Measurements from ENCODE around the gene VPS29. TPM values are rescaled to one million over a fixed set of nuclear protein-coding genes. Genes with fewer than 3 reads are reported as not detected.
"Not testable (repeated sequence)": the region's sequence is repeated elsewhere in the genome, so short reads cannot be mapped to it uniquely, and the experiment has no call there.

Gene VPS29
- total and polyA plus RNA-seq, 2 of the 8 experiments (the other 6 are each of a cell fraction or from before 2014, with no cell fraction given), result 59.0 to 74.6 TPM

DNA sequence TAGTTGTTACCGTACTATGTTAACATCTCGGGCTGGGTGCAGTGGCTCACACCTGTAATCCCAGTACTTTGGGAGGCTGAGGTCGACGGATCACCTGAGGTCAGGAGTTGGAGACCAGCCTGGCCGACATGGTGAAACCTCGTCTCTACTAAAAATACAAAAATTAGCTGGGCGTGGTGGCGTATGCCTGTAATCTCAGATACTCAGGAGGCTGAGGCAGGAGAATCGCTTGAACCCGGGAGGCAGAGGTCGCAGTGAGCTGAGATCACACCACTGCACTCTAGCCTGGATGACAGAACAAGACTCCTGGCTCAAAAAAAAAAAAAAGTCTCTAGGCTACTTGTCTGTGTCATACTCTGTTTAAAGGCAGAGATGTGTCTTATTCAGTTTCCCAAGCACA is 36.1 kb downstream of the VPS29 start:
- H2BK120ac ChIP-seq (replicated peaks; ENCODE audit: low read depth, low read length); H3K9me3 ChIP-seq (ENCODE audit: insufficient read depth in 2 of 2, low read depth in 1 of 2, low read length in 1 of 2); H2BK5ac ChIP-seq (ENCODE audit: low read depth, low read length); H3K4me1 ChIP-seq (replicated peaks in 1 of 4; ENCODE audit: control insufficient read depth in 3 of 4, insufficient read depth in 4 of 4, low read length in 3 of 4); DNase-seq (ENCODE audit: low read depth in 1 of 2, low spot score in 2 of 2); H3K4me3 ChIP-seq (ENCODE audit: extremely low read depth in 1 of 4, insufficient read depth in 2 of 4, low read depth in 3 of 4, low read length in 4 of 4); H3K56ac ChIP-seq (replicated peaks; ENCODE audit: insufficient read length, low read depth, low read length); H3K23me2 ChIP-seq (ENCODE audit: low read depth, low read length); H3K4me2 ChIP-seq (ENCODE audit: insufficient read depth in 1 of 2, low read depth in 2 of 2, low read length in 2 of 2); H2AFZ ChIP-seq (ENCODE audit: low read length); H3K27me3 ChIP-seq (replicated peaks in 1 of 4; ENCODE audit: control insufficient read depth in 3 of 4, extremely low read depth in 1 of 4, insufficient read depth in 3 of 4, low read length in 3 of 4); H2BK12ac ChIP-seq (ENCODE audit: low read depth, low read length); H4K91ac ChIP-seq (replicated peaks; ENCODE audit: insufficient read length, low read length); H3K79me1 ChIP-seq (ENCODE audit: low read depth, low read length); H2AK5ac ChIP-seq (ENCODE audit: low read depth, low read length); H3K9ac ChIP-seq (replicated peaks in 1 of 4; ENCODE audit: extremely low read depth in 1 of 4, low read depth in 3 of 4, low read length in 3 of 4); H3K14ac ChIP-seq (ENCODE audit: insufficient read length); FAIRE-seq; H2BK20ac ChIP-seq (ENCODE audit: low read length); H3K23ac ChIP-seq (ENCODE audit: insufficient read length); H4K8ac ChIP-seq (ENCODE audit: extremely low read depth, insufficient read depth, low read length); H4K5ac ChIP-seq (ENCODE audit: insufficient read length, low read depth, low read length); H4K20me1 ChIP-seq (replicated peaks in 1 of 2; ENCODE audit: control insufficient read depth in 1 of 2, insufficient read depth in 2 of 2, low read length in 2 of 2); H3K18ac ChIP-seq (ENCODE audit: extremely low read depth, low read length); H3K4ac ChIP-seq (replicated peaks; ENCODE audit: insufficient read length, low read depth, low read length); H2BK15ac ChIP-seq (ENCODE audit: low read length); H3K27ac ChIP-seq (ENCODE audit: low read depth, low read length): not testable (repeated sequence)
- H3K36me3 ChIP-seq (ENCODE audit: control insufficient read depth in 2 of 4, insufficient read depth in 4 of 4, low read length in 3 of 4), result peaks cover 5 to 16% (median 14%) of the 10 kb centered on the region in 4 experiments
- CTCF ChIA-PET (ENCODE audit: partially characterized antibody), result interaction anchor here (0.8 to 8.1 kb wide), 3 partner anchors 14 to 136 kb away, joined by 3 to 67 read pairs (median 3); partner anchors contain the start of gene ARPC3
- POLR2A ChIA-PET (ENCODE audit: partially characterized antibody), result interaction anchor here (0.6 to 4.2 kb wide), 4 partner anchors 15 to 64 kb away, joined by 3 to 57 read pairs (median 4); partner anchors contain the start of gene ARPC3
- peaks cover 0 to 33% of the 10 kb centered on the region in 2 experiments; a peak in 3 of 4 replicates for H3K79me2 ChIP-seq (ENCODE audit: control insufficient read depth in 1 of 2, insufficient read depth in 2 of 2, low read length in 2 of 2)
- 97% methylated on average over 11 of the region's 11 CpGs; no CpG with 5 or more reads in 1 of the 2 experiments for WGBS, 2 experiments (ENCODE audit: extremely low coverage in 1 of 2, insufficient coverage in 1 of 2, insufficient read length in 1 of 2, insufficient replicate concordance in 2 of 2, low coverage in 1 of 2, low lambda C conversion rate in 2 of 2, missing lambda C conversion rate in 1 of 2)
